Measurements from ENCODE around the gene SRF.
A peak's percentile ranks its signal among the peaks of the same experiment; 100 is the strongest.

DNA sequence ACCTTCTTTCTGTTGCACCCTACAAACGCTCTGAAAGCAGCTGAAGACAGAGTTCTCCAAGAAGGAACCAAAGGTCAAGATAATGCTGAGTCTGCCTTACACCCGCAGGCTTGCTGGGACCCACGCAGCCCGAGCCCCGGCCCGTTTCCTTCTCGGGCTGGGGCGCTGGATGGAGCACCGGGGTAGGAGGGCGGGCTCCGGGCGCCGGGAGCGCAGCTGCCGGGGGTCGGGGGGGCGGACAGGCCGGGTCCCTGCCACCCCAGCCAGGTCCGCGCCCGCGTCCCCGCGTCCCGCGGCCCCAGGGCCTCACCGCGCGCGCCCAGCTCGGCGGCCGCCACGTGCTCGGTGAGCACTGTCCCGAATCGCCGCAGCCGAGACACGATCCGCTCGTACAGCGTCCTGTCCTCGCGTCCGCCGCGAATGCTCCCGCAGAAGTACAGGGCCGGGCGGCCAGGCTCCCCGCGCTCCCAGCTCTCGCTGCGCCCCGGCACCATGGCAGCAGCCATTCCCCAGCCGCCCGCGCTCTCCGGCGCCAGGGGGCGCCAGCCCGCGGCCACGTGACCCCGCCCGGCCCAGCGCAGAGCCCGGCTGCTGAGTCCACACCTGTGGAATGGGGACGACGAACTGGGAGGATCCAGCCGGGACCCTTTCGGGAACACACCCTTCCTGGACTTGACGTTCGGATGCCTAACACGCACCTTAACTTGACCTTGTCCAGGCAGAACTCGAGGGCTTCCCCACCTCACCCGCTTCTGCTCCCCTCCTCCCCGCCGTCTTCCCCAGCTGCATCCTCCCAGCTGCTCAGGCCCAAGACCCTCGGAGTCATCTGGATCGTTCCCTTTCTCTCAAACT is 58.1 kb downstream of the SRF start, which contains the start of gene DNPH1:
- TF ChIP-seq, protein P1, sequence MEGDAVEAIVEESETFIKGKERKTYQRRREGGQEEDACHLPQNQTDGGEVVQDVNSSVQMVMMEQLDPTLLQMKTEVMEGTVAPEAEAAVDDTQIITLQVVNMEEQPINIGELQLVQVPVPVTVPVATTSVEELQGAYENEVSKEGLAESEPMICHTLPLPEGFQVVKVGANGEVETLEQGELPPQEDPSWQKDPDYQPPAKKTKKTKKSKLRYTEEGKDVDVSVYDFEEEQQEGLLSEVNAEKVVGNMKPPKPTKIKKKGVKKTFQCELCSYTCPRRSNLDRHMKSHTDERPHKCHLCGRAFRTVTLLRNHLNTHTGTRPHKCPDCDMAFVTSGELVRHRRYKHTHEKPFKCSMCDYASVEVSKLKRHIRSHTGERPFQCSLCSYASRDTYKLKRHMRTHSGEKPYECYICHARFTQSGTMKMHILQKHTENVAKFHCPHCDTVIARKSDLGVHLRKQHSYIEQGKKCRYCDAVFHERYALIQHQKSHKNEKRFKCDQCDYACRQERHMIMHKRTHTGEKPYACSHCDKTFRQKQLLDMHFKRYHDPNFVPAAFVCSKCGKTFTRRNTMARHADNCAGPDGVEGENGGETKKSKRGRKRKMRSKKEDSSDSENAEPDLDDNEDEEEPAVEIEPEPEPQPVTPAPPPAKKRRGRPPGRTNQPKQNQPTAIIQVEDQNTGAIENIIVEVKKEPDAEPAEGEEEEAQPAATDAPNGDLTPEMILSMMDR (conservative IDR thresholded peaks at IDR 0.05; ENCODE audit: low read length), result peak; percentile 75
- no peak for TF ChIP-seq EZH2phosphoT487 (IDR thresholded peaks at IDR 0.05; ENCODE audit: borderline replicate concordance)
